GM12878 (cell line): Measurements from ENCODE around the gene UTF1. TPM values are rescaled to one million over a fixed set of nuclear protein-coding genes. Genes with fewer than 3 reads are reported as not detected.

ENCODE experiments used
- ATAC-seq: fragments of 200-7000 bp; cut with Tn5 transposase; 3 replicates; pipeline ENCODE4 v1.9.1; 2020; ENCODE audit warnings: mild to moderate bottlenecking, moderate library complexity
- BruUV-seq: library from RNA; stranded (reverse); fragments of 400-500 nt; replicated peaks from 2 replicates; lab custom pipeline; 2021; lab: Mats Ljungman, UMichigan
- CTCF ChIA-PET: fragments of 300-600 bp; sonication (Branson Sonifier 250); formaldehyde crosslinking; extraction: SDS; loops from one replicate; lab custom pipeline; 2021; ENCODE audit warnings: inconsistent platforms; lab: Yijun Ruan, JAX
- POLR2A ChIA-PET: fragments of 350-600 bp; formaldehyde crosslinking; extraction: SDS; loops from one replicate; lab custom pipeline; 2021; ENCODE audit warnings: inconsistent platforms; lab: Charles Lee
- RAD21 ChIA-PET: fragments of 300-600 bp; sonication (Branson Sonifier 250); formaldehyde crosslinking; loops from one replicate; lab custom pipeline; 2023; ENCODE audit warnings: antibody characterized with exemption; ENCODE audit not compliant: unreplicated experiment; lab: Charles Lee
- SMC1A ChIA-PET: fragments of 300-600 bp; sonication (Branson Sonifier 250); formaldehyde crosslinking; loops from one replicate; lab custom pipeline; 2023; ENCODE audit not compliant: unreplicated experiment, uncharacterized antibody; lab: Charles Lee
- DNase-seq: peaks from one replicate; pipeline ENCODE4 v3.0.0-alpha.2; 2011; ENCODE audit warnings: low read depth, low spot score
- FAIRE-seq: peaks from 3 replicates; lab custom pipeline; 2011; peaks lifted over from hg19 to GRCh38; lab: Jason Lieb, UNC
- H2AFZ ChIP-seq: 2 replicates; pipeline ENCODE4 v1.6.0; 2011; ENCODE audit warnings: low read depth, low read length, control low read depth; ENCODE audit not compliant: control insufficient read depth
- H3K27ac ChIP-seq: 2 replicates; pipeline ENCODE4 v1.5.1; 2011; ENCODE audit warnings: control low read depth; ENCODE audit not compliant: control insufficient read depth, insufficient read depth
- H3K27me3 ChIP-seq, 2 experiments: replicated peaks in 1 of 2; 2 replicates each; pipeline versions ENCODE4 v1.6.0 to v1.6.1; 2011; ENCODE audit warnings: low read length in 1 of 2; ENCODE audit not compliant: control insufficient read depth in 2 of 2, insufficient read depth in 2 of 2
- H3K36me3 ChIP-seq, 2 experiments: 2 replicates each; pipeline ENCODE4 v1.5.1; 2011; ENCODE audit warnings: low read length in 1 of 2; ENCODE audit not compliant: control insufficient read depth in 2 of 2, insufficient read depth in 2 of 2
- H3K4me1 ChIP-seq: 2 replicates; pipeline ENCODE4 v1.6.1; 2011; ENCODE audit warnings: mild to moderate bottlenecking, low read length, moderate library complexity, mixed read lengths; ENCODE audit not compliant: control insufficient read depth, insufficient read depth
- H3K4me2 ChIP-seq: 2 replicates; pipeline ENCODE4 v1.6.0; 2011; ENCODE audit warnings: control low read depth; ENCODE audit not compliant: control insufficient read depth, insufficient read depth
- H3K4me3 ChIP-seq: fragments of 200-600 bp; sonication (generic); 2 replicates; pipeline ENCODE4 v1.5.1; 2016
- H3K79me2 ChIP-seq: 2 replicates; pipeline ENCODE4 v1.6.0; 2011; ENCODE audit warnings: low read length; ENCODE audit not compliant: control insufficient read depth, insufficient read depth
- H3K9ac ChIP-seq: 2 replicates; pipeline ENCODE4 v1.8.0; 2011; ENCODE audit warnings: low read length, control low read depth, mixed read lengths; ENCODE audit not compliant: control insufficient read depth, insufficient read depth
- H3K9me3 ChIP-seq: replicated peaks from 3 replicates; pipeline ENCODE4 v1.5.1; 2011; ENCODE audit warnings: mild to moderate bottlenecking, low read length; ENCODE audit not compliant: control insufficient read depth, insufficient read depth
- H4K20me1 ChIP-seq: 2 replicates; pipeline ENCODE4 v1.6.0; 2011; ENCODE audit not compliant: control insufficient read depth, insufficient read depth
- CBX3 ChIP-seq: fragments of 200-600 bp; sonication (generic); IDR thresholded peaks from 2 replicates; pipeline ENCODE4 v1.6.1; 2016; ENCODE audit warnings: low read depth, borderline replicate concordance
- CREM ChIP-seq: IDR thresholded peaks from 2 replicates; pipeline ENCODE4 v1.6.1; 2014; ENCODE audit warnings: antibody characterized with exemption, low read depth
- IKZF2 ChIP-seq, 2 experiments: fragments of 450-650 bp; IDR thresholded peaks; 2 replicates each; pipeline ENCODE4 v1.6.1; 2017; ENCODE audit warnings: mild to moderate bottlenecking in 2 of 2, moderate library complexity in 2 of 2
- POU2F2 ChIP-seq: IDR thresholded peaks from 3 replicates; pipeline ENCODE4 v1.6.1; 2011; ENCODE audit warnings: low read depth, mild to moderate bottlenecking, low read length, borderline replicate concordance
- SIX5 ChIP-seq: IDR thresholded peaks from 2 replicates; pipeline ENCODE4 v1.6.1; 2011; ENCODE audit warnings: mild to moderate bottlenecking, low read depth, low read length, moderate library complexity; ENCODE audit not compliant: severe bottlenecking
- STAT1 ChIP-seq: fragments of 450-650 bp; conservative IDR thresholded peaks from 2 replicates; pipeline ENCODE4 v1.6.1; 2014; ENCODE audit warnings: antibody characterized with exemption, mild to moderate bottlenecking
- TCF7 ChIP-seq: IDR thresholded peaks from 2 replicates; pipeline ENCODE4 v1.6.1; 2014; ENCODE audit warnings: antibody characterized with exemption, borderline replicate concordance
- ZBED1 ChIP-seq: IDR thresholded peaks from 2 replicates; pipeline ENCODE4 v1.6.1; 2016; ENCODE audit warnings: borderline replicate concordance
- ZNF274 ChIP-seq: IDR thresholded peaks from one replicate; pipeline ENCODE4 v1.8.0; 2011; ENCODE audit not compliant: insufficient read length, insufficient read depth
- WGBS: methylation state at CpG from one replicate; pipeline ENCODE4 v1.1.6; 2016; ENCODE audit warnings: low lambda C conversion rate; ENCODE audit not compliant: insufficient replicate concordance, insufficient coverage; ENCODE audit errors: missing lambda C conversion rate; 5-methylcytosine and 5-hydroxymethylcytosine counted together
- in situ Hi-C: fragments of 300-500 bp; cut with MboI; formaldehyde crosslinking; loops from 9 replicates; pipeline ENCODE4 v1.14.3; 2018; ENCODE audit warnings: mixed read lengths
- intact Hi-C: fragments of 100-400 bp; cut with micrococcal nuclease; formaldehyde crosslinking; loops from one replicate; pipeline ENCODE4 v1.14.2; 2022; ENCODE audit not compliant: unreplicated experiment
- polyA plus RNA-seq, 11 experiments: library from polyadenylated mRNA; depleted of rRNA in 4 of 11; unstranded in 6 of 11; stranded (reverse) in 5 of 11; fragments of >200 nt; fragmentation: Nextera tagmentation in 4 of 11; fragmentation: Illumina TruSeq in 1 of 11; extraction: Ambion mirVana in 4 of 11; extraction: Trizol in 1 of 11; gene quantifications; 1 replicate in 1 of 11; 2 replicates in 10 of 11; pipeline versions ENCODE4 v1.2.1 to v1.2.3, GENCODE V29; 2011 to 2016; ENCODE audit warnings: inconsistent platforms in 2 of 11, missing spikeins in 2 of 11, low read depth in 1 of 11
- total RNA-seq, 4 experiments: library from RNA; depleted of rRNA in 3 of 4; stranded (reverse); fragments of >200 nt in 3 of 4; fragmentation: Illumina TruSeq in 1 of 4; extraction: Trizol in 1 of 4; gene quantifications; 2 replicates each; pipeline versions ENCODE4 v1.2.1 to v1.2.3, GENCODE V29; 2013 to 2021
- TF ChIP-seq, protein P1 (sequence below): IDR thresholded peaks from 2 replicates; pipeline ENCODE4 v1.6.1; 2011; ENCODE audit warnings: low read depth, mild to moderate bottlenecking, low read length, moderate library complexity, borderline replicate concordance; ENCODE audit errors: extremely low read depth
- TF ChIP-seq, protein P2 (sequence below): fragments of 450-650 bp; IDR thresholded peaks from 2 replicates; pipeline ENCODE4 v1.6.1; 2018; ENCODE audit warnings: borderline replicate concordance, mild to moderate bottlenecking; ENCODE audit not compliant: partially characterized antibody
- TF ChIP-seq, protein P3 (sequence below): fragments of 450-650 bp; IDR thresholded peaks from 2 replicates; pipeline ENCODE4 v1.6.1; 2017; ENCODE audit warnings: mild to moderate bottlenecking, moderate library complexity
- TF ChIP-seq, protein P4 (sequence below): fragments of 450-650 bp; IDR thresholded peaks from 2 replicates; pipeline ENCODE4 v1.6.1; 2017; ENCODE audit warnings: borderline replicate concordance

Gene UTF1
- total and polyA plus RNA-seq, 10 of the 15 experiments (the other 5 are each of a cell fraction or from before 2014, with no cell fraction given), result not detected

DNA sequence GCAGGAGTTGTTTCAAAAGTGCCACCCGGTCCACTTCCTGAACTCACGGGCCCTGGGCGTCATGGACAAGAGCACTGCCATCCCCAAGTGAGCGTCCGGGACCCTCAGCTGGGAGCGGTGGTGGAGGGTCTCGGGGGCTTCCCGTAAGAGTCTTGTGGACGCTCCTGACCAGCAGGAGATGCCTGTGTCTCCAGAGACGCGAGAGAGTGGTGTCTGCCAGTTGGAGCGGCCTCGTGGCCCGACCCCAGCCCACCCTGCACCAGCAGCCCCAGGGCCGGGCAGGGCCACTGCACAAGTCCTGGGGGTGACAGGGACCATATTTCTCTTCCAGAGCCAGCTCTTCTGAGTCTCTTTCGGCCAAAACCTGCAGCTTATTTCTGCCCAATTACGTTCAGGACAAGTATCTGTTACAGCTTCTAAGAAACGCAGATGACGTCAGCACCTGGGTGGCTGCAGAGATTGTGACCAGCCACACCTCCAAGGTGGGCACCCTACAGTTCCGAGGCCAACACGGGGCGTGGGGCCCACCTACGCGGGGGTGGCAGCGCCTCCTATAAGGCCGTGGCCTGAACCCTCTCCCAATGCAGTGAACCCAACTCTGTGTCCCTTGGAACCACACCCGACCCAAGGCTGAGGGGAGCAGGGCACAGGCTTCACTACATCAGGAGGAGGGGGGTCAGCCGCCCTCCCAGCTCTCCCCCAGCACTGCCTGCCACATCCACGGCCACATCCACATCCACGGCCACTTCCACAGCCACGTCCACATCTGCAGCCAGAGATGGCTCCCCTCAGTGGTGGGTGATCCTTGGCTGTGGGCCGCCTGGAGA lies 16.2 kb upstream of the UTF1 start:
- CTCF ChIA-PET, result no interaction called here
- H3K4me2 ChIP-seq, result no peak overlapping the region
- WGBS, result 22% methylated on average over 28 of the region's 32 CpGs
- H3K4me3 ChIP-seq, result no peak overlapping the region
- ATAC-seq (no peak), FAIRE-seq (no peak), DNase-seq (no peak)
- H3K27me3 ChIP-seq, result no peaks in the 10 kb centered on the region
- POLR2A ChIA-PET, result no interaction called here
- in situ Hi-C loops (no loop called here), intact Hi-C loops (no loop called here)
- H2AFZ ChIP-seq, result no peak overlapping the region
- H3K9me3 ChIP-seq, result no peaks in the 10 kb centered on the region
- H3K36me3 ChIP-seq, result no peaks in the 10 kb centered on the region
- H3K9ac ChIP-seq, result no peak overlapping the region
- RAD21 ChIA-PET, result no interaction called here
- SMC1A ChIA-PET, result no interaction called here
- no peaks in the 10 kb centered on the region for H3K79me2 ChIP-seq
- no peaks in the 10 kb centered on the region for H3K4me1 ChIP-seq
- H4K20me1 ChIP-seq, result no peaks in the 10 kb centered on the region
- no TSS peak for BruUV-seq
- H3K27ac ChIP-seq, result no peak overlapping the region
- TF ChIP-seq STAT1 (no peak), ZBED1 (no peak), CREM (no peak), POU2F2 (no peak), IKZF2 (IDR thresholded peaks at IDR 0.05) (no peak), TCF7 (no peak), ZNF274 (no peak), CBX3 (no peak), SIX5 (no peak)
- TF ChIP-seq, protein P1, sequence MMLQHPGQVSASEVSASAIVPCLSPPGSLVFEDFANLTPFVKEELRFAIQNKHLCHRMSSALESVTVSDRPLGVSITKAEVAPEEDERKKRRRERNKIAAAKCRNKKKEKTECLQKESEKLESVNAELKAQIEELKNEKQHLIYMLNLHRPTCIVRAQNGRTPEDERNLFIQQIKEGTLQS, result no peak
- TF ChIP-seq, protein P2, sequence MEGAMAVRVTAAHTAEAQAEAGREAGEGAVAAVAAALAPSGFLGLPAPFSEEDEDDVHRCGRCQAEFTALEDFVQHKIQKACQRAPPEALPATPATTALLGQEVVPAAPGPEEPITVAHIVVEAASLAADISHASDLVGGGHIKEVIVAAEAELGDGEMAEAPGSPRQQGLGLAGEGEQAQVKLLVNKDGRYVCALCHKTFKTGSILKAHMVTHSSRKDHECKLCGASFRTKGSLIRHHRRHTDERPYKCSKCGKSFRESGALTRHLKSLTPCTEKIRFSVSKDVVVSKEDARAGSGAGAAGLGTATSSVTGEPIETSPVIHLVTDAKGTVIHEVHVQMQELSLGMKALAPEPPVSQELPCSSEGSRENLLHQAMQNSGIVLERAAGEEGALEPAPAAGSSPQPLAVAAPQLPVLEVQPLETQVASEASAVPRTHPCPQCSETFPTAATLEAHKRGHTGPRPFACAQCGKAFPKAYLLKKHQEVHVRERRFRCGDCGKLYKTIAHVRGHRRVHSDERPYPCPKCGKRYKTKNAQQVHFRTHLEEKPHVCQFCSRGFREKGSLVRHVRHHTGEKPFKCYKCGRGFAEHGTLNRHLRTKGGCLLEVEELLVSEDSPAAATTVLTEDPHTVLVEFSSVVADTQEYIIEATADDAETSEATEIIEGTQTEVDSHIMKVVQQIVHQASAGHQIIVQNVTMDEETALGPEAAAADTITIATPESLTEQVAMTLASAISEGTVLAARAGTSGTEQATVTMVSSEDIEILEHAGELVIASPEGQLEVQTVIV, result no peak
- TF ChIP-seq, protein P3, sequence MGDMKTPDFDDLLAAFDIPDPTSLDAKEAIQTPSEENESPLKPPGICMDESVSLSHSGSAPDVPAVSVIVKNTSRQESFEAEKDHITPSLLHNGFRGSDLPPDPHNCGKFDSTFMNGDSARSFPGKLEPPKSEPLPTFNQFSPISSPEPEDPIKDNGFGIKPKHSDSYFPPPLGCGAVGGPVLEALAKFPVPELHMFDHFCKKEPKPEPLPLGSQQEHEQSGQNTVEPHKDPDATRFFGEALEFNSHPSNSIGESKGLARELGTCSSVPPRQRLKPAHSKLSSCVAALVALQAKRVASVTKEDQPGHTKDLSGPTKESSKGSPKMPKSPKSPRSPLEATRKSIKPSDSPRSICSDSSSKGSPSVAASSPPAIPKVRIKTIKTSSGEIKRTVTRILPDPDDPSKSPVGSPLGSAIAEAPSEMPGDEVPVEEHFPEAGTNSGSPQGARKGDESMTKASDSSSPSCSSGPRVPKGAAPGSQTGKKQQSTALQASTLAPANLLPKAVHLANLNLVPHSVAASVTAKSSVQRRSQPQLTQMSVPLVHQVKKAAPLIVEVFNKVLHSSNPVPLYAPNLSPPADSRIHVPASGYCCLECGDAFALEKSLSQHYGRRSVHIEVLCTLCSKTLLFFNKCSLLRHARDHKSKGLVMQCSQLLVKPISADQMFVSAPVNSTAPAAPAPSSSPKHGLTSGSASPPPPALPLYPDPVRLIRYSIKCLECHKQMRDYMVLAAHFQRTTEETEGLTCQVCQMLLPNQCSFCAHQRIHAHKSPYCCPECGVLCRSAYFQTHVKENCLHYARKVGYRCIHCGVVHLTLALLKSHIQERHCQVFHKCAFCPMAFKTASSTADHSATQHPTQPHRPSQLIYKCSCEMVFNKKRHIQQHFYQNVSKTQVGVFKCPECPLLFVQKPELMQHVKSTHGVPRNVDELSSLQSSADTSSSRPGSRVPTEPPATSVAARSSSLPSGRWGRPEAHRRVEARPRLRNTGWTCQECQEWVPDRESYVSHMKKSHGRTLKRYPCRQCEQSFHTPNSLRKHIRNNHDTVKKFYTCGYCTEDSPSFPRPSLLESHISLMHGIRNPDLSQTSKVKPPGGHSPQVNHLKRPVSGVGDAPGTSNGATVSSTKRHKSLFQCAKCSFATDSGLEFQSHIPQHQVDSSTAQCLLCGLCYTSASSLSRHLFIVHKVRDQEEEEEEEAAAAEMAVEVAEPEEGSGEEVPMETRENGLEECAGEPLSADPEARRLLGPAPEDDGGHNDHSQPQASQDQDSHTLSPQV, result no peak
- TF ChIP-seq, protein P4, sequence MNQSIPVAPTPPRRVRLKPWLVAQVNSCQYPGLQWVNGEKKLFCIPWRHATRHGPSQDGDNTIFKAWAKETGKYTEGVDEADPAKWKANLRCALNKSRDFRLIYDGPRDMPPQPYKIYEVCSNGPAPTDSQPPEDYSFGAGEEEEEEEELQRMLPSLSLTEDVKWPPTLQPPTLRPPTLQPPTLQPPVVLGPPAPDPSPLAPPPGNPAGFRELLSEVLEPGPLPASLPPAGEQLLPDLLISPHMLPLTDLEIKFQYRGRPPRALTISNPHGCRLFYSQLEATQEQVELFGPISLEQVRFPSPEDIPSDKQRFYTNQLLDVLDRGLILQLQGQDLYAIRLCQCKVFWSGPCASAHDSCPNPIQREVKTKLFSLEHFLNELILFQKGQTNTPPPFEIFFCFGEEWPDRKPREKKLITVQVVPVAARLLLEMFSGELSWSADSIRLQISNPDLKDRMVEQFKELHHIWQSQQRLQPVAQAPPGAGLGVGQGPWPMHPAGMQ, result no peak
